Heart left ventricle (tissue), 13 donors: ENCODE measurements around the gene SLC25A18.

Source experiments
- CTCF ChIP-seq, 12 donors: fragments of 200-600 bp; sonication (generic) in 4 of 12; IDR thresholded peaks; one replicate each; pipeline versions ENCODE4 v1.5.0 to v1.8.0; 2018 to 2022; ENCODE audit warnings: antibody characterized with exemption in 12 of 12, mild to moderate bottlenecking in 5 of 12
- POLR2A ChIP-seq, 2 donors: fragments of 450-650 bp; IDR thresholded peaks; one replicate each; pipeline ENCODE4 v1.6.1; 2017; ENCODE audit warnings: antibody characterized with exemption in 2 of 2, mild to moderate bottlenecking in 2 of 2, moderate library complexity in 2 of 2
- donor health status: ischemic (EF 13 %, LVEDD 7.1; RV severe dilation, severe dysfunction).
- donor health status: DM: no; HTN: yes; CAD: no.
- donor health status: DM: no; HTN: no; CAD: no.
- donor health status: ischemic (EF 25% LVEDD 6.9; RV normal size, moderate dysfunction).
- donor health status: ischemic (EF 25% LVEDD 5.7; RV mildly dilated, moderate dysfunction).
- donor health status: ischemic (EF 35%, LVEDD 5.7; RV mildly dilated, moderate dysfunction).
- donor health status: nonischemic (EF 11% LVEDD 7.7; RV severe dilation, severe dysfunction).
- donor health status: DM: yes; HTN: yes; CAD: no.
- donor health status: PGD.
- donor health status: ischemic (EF 29% LVEDD 5.4; RV normal size, mild dysfunction).
- donor health status: nonischemic (EF 23%, LVEDD 6.1; RV moderate dilation, normal function).

GRCh38 chr22:17576470-17576869, 13.2 kb downstream of the SLC25A18 start:
- TF ChIP-seq CTCF (IDR thresholded peaks at IDR 0.05): no peak
- no peak for TF ChIP-seq POLR2A (IDR thresholded peaks at IDR 0.05)
